VCaP (cell line): Measurements from ENCODE around the gene TYW1.

ENCODE experiments used
- H3K27ac ChIP-seq: fragments of 450-650 bp; 2 replicates; pipeline ENCODE4 v1.5.1; 2017
- CTCF ChIP-seq: fragments of 450-650 bp; conservative IDR thresholded peaks from 2 replicates; pipeline ENCODE4 v1.5.1; 2017; ENCODE audit warnings: mild to moderate bottlenecking, moderate library complexity

Gene TYW1

GRCh38 chr7:66996444-66997191, at the start of gene TYW1:
TYW1 (plus strand) TSS chr7:66996833; CDS start chr7:66996979, 146 bp downstream.
- peak within 1 kb of the TSS; percentile 82 for H3K27ac ChIP-seq

- TF ChIP-seq CTCF: peak; percentile 30
- no peak overlapping the region for H3K27ac ChIP-seq
These were observed 48.0 kb upstream of the TYW1 start for GRCh38 chr7:66948480-66949109.

- no peak for TF ChIP-seq CTCF
- no peak overlapping the region for H3K27ac ChIP-seq
These were observed 46.3 kb upstream of the TYW1 start for GRCh38 chr7:66950311-66950710.

GRCh38 chr7:66950763-66951162, 45.9 kb upstream of the TYW1 start:
- H3K27ac ChIP-seq: no peak overlapping the region

GRCh38 chr7:66952343-66953043, 44.1 kb upstream of the TYW1 start:
- no peak for TF ChIP-seq CTCF
- no peak overlapping the region for H3K27ac ChIP-seq

More at GRCh38 chr7:66950763-66951162, 45.9 kb upstream of the TYW1 start:
- TF ChIP-seq CTCF: no peak

- TF ChIP-seq CTCF: no peak
- no peak overlapping the region for H3K27ac ChIP-seq
These were observed 43.6 kb upstream of the TYW1 start for GRCh38 chr7:66953044-66953427.

- H3K27ac ChIP-seq: no peak overlapping the region
- TF ChIP-seq CTCF: no peak
These were observed 38.9 kb upstream of the TYW1 start for GRCh38 chr7:66957595-66958290.
